Left ventricle myocardium superior (tissue), 1 donor: Measurements from ENCODE around the gene FDXACB1. TPM values are rescaled to one million over a fixed set of nuclear protein-coding genes. Genes with fewer than 3 reads are reported as not detected.

Experiments
- ATAC-seq: fragments of 200-7000 bp; cut with Tn5 transposase; one replicate; pipeline ENCODE4 v1.9.1; 2020; ENCODE audit warnings: mild to moderate bottlenecking, moderate library complexity
- DNase-seq: peaks from one replicate; pipeline ENCODE4 v3.0.0-alpha.2; 2020
- intact Hi-C: fragments of 100-400 bp; cut with micrococcal nuclease; formaldehyde crosslinking; loops from one replicate; pipeline ENCODE4 v1.11.0; 2022
- total RNA-seq: library from RNA; stranded (reverse); fragmentation: NEBNext Ultra II Directional; extraction: Animal tissue kit (Norgen Biotek cat#: 25700); gene quantifications from one replicate; pipeline ENCODE4 v1.2.1, GENCODE V29; 2021
- donor health status: DM: no; HTN: yes; CAD: no; lungs with severe emphysema.

FDXACB1 gene
- total RNA-seq, 1 donor from 2014 or later, result 1.3 TPM

DNA sequence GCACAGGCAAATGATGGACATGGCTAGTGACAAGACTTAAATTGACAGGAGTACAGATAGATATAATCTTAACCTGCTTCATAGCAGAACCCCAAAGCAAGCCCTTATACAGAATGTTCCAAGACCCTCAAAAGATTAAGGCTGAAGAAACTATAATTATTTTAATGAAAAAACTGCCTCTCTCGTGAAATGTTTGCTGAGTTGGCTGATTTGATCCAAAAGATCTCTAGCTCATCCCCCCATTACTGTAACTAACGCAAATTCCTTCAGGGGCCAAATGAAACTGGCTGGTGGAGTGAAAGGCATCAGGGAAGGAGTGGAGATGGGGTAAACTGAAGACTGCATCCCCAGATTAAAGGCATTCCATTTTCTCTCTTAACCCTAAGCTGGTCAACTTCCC lies 26.9 kb downstream of the FDXACB1 start:
- no peak for ATAC-seq
- intact Hi-C loops, result no loop called here
- no peak for DNase-seq

GRCh38 chr11:111851636-111852035 lies 27.3 kb downstream of the FDXACB1 start:
- intact Hi-C loops, result no loop called here
- no peak for ATAC-seq

DNA sequence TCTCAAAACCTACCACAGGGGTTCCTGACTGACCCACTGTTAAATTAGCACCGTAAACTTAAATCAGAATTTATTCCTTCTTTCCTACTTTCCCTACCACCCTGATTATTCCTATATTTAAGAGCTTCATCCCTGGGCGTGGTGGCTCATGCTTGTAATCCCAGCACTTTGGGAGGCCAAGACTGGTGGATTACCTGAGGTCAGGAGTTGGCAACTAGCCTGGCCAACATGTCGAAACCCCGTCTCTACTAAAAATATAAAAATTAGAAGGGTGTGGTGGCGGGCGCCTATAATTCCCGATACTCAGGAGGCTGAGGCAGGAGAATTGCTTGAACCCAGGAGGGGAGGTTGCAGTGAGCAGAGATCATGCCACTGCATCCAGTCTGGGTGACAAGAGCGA lies 27.9 kb downstream of the FDXACB1 start:
- intact Hi-C loops, result no loop called here
- DNase-seq (no peak), ATAC-seq (no peak)

More at GRCh38 chr11:111851636-111852035, 27.3 kb downstream of the FDXACB1 start:
- no peak for DNase-seq

DNA sequence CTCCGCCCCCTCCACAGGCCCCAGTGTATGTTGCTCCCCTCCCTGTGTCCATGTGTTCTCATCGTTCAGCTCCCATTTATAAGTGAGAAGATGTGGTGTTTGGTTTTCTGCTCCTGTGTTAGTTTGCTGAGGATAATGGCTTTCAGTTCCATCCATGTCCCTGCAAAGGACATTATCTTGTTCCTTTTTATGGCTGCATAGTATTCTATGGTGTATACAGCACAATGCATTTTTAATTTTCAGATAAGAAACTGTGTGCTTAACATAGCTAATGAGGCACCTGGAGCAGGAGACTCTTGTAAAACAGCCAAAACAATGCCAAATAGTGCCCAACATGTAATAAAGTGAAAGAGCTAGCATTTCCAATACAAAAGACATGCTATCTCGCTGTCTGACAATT lies 29.3 kb downstream of the FDXACB1 start:
- ATAC-seq (no peak), DNase-seq (no peak)
- intact Hi-C loops, result loop anchor here (10.0 kb wide), 1 partner anchor 85 kb away; the partner anchor contains the start of gene PPP2R1B

DNA sequence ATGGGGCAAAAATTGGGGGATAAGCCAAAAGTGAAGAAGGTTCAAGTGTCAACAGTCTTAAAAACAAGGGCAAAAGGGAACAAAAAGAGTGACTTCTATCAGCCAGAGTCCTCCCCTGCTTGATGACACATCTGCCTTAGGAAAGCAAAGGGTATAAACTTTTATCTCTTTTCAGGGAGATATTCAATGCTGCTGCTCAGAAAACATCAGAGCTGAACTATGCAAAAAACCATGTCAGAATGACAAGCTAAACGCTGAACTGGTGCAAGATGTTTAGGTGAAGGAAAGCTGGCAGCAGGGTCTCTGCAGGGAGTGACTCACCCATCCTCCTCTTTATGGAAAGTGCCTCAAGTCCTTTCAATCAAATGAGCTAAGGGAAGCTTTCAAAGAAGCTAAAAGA lies 32.3 kb downstream of the FDXACB1 start:
- DNase-seq (no peak), ATAC-seq (no peak)
- intact Hi-C loops, result loop anchor here (10.0 kb wide), 1 partner anchor 82 kb away; the partner anchor contains the start of gene PPP2R1B

DNA sequence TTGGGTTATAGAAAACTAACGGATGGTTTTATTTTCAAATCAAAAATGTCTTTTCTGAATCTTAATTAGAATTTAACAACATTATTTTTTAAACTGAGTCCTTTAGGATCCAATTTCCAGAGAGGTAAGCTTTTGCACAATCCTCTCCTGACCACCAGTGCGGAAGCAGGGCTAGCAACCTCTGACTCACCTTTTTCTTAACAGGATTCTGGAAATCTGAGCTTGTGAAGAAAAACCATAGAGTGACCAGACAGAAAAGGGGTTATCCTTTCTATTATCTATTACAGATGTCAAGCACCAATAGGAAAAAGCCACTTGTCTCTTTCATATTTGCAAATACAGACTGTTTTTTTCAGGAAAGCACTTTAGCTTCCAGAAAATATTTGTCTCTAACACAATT lies 32.9 kb downstream of the FDXACB1 start:
- no peak for DNase-seq
- intact Hi-C loops, result loop anchor here (10.0 kb wide), 1 partner anchor 81 kb away; the partner anchor contains the start of gene PPP2R1B
- ATAC-seq, result no peak

DNA sequence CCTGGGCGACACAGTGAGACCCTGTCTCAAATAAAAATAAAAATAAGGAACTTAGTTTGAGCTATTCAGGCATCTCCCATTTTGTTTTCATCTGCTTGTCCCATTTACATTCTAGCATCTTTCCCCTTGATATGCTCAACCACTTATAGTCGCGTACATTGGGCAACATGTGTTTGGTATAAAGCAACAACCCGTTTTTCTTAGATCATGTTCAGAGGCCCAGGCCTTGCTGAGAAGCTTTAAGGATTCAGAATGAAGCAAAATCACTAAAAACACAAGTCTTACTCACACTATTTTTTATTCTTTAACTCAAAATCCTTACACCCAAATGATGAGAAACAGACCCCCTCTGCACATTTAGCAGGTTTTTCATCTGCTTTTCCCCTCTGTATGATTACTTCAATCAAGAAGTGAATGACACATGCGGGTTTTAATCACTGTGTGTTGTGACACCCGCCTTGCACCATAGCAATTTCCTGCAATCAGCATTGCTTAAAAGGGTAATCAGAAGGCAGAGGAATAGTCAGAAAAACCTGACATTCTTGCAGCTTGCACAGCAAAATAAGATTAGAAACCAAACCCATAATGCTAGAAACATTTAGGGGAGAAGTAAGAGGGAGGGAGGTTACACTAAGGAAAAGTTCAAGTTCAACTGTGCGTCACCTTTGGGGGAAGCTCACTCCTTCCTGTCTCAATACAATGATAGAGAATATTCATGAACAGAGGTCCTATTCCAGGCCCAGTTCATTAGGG lies 33.5 kb downstream of the FDXACB1 start:
- no peak for DNase-seq
- intact Hi-C loops, result loop anchor here (10.0 kb wide), 1 partner anchor 81 kb away; the partner anchor contains the start of gene PPP2R1B
- no peak for ATAC-seq

DNA sequence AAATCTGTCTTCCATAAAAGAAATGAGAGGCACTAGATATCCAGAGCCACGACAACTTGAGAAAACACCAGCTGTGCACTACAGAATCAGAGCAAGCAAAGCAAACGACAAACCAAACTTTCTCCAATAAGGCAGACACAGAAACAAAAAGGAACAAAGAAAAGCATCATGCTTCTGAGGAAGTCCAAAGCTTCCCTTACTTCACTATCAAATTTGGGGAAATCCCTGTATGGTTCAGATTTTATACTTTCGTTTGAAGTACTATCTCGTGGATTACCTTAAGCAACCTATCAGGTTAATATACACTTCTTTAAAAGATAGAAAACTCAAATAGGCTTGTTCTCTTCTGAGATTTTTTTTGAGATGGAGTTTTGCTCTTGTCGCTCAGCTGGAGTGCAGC lies 35.3 kb downstream of the FDXACB1 start:
- no peak for ATAC-seq
- no peak for DNase-seq
- intact Hi-C loops, result loop anchor here (5.0 to 10.0 kb wide), 2 partner anchors 79 to 241 kb away; partner anchors contain the start of genes PPP2R1B and SIK2

- DNase-seq, result peak; percentile 90
- peak; percentile 89 for ATAC-seq
- intact Hi-C loops, result loop anchor here (5.0 to 10.0 kb wide), 2 partner anchors 77 to 239 kb away; partner anchors contain the start of genes PPP2R1B and SIK2
Observed at GRCh38 chr11:111841370-111842053, 37.5 kb downstream of the FDXACB1 start.

- ATAC-seq (peak; percentile 57), DNase-seq (no peak)
- intact Hi-C loops, result loop anchor here (5.0 to 10.0 kb wide), 2 partner anchors 75 to 238 kb away; partner anchors contain the start of genes PPP2R1B and SIK2
Observed at GRCh38 chr11:111840143-111840542, 38.8 kb downstream of the FDXACB1 start.

DNA sequence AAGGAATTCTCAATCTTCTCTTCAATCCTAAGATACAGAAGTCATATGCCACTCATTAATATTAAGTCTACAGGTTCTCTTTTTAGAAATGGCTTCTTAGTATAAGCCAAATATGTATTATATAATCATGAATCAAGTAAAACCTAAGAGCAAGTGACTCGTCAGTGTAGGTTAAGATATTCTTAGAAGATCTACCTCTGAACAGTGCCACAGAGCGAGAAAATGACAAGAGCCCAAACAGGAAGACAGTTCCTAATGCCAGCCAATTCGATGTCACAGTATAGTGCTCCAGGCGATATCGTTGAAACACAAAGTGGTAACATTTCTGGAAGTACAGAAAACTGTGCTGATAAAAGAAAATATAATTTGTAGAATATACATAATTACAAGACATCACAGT lies 40.9 kb downstream of the FDXACB1 start:
- no peak for ATAC-seq
- intact Hi-C loops, result no loop called here
- no peak for DNase-seq

GRCh38 chr11:111837366-111837891 lies 41.5 kb downstream of the FDXACB1 start:
- no peak for DNase-seq
- no peak for ATAC-seq
- intact Hi-C loops, result no loop called here

DNA sequence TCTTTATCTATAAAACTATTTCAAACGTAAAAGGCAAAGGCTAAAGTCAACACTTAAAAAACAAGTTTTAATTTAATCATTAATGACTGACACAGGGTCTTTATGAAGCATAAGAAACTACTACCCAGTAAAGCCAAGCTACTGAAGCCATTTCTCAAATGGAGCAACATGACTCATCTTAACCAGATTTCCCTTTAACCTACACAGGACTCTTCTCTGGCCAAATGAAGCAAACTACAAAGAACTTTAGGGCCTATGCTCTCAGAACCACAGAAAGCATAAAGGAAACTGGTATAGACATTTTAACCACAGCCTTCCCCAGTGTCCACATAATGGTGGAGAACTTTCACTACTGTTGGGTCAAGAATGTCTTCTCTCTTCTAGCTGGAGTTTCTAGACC lies 42.2 kb downstream of the FDXACB1 start:
- intact Hi-C loops, result no loop called here
- no peak for ATAC-seq
- no peak for DNase-seq

DNA sequence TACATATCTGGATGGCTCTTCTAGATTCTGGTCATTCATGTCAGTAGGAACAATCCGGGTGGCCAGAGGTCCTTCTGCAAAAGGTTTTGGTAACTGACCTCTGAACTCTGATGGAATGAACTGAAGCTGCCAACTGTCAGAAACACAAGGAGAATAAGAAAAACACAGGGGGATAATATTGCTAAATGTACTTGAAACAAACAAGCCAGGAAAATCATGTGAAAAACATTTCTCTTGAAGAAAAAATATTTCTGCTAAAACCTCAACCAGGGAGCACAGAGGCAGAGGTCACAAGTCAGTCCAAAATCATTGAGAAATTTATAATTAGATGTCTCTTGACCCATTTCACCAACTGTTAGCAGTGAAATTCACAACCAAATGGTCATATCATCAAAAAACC lies 42.8 kb downstream of the FDXACB1 start:
- DNase-seq (no peak), ATAC-seq (no peak)
- intact Hi-C loops, result no loop called here

- intact Hi-C loops, result no loop called here
- no peak for ATAC-seq
- DNase-seq, result no peak
Observed at GRCh38 chr11:111835665-111836064, 43.3 kb downstream of the FDXACB1 start.

GRCh38 chr11:111834432-111835163 lies 44.4 kb downstream of the FDXACB1 start:
- ATAC-seq, result no peak
- intact Hi-C loops, result no loop called here
- no peak for DNase-seq

GRCh38 chr11:111833524-111833923 lies 45.4 kb downstream of the FDXACB1 start:
- no peak for DNase-seq
- ATAC-seq, result peak; percentile 54
- intact Hi-C loops, result no loop called here

GRCh38 chr11:111829185-111829968 lies 49.6 kb downstream of the FDXACB1 start:
- intact Hi-C loops, result no loop called here
- no peak for DNase-seq
- no peak for ATAC-seq
